Kidney (tissue), 14 donors: ENCODE measurements around the gene DESI1. TPM values are rescaled to one million over a fixed set of nuclear protein-coding genes. Genes with fewer than 3 reads are reported as not detected.
"Not testable (repeated sequence)": the region's sequence is repeated elsewhere in the genome, so short reads cannot be mapped to it uniquely, and the experiment has no call there.

Source experiments
- DNase-seq, 5 donors: peaks; one replicate each; pipeline ENCODE4 v3.0.0-alpha.2; 2013 to 2020
- FAIRE-seq: peaks from 2 replicates; lab custom pipeline; 2012; peaks lifted over from hg19 to GRCh38; lab: Jason Lieb, UNC
- H3K27ac ChIP-seq, 2 donors: one replicate each; pipeline ENCODE4 v1.7.0; 2013; ENCODE audit warnings: low read depth in 2 of 2, low read length in 2 of 2, inconsistent platforms in 1 of 2
- H3K27me3 ChIP-seq: one replicate; pipeline ENCODE4 v1.7.1; 2013; ENCODE audit warnings: low read length, inconsistent platforms; ENCODE audit not compliant: control insufficient read depth, insufficient read depth
- H3K36me3 ChIP-seq, 3 donors: one replicate each; pipeline versions ENCODE4 v1.7.0 to v1.7.1; 2013; ENCODE audit warnings: low read length in 3 of 3, control low read depth in 1 of 3, inconsistent platforms in 1 of 3; ENCODE audit not compliant: insufficient read depth in 3 of 3, control insufficient read depth in 2 of 3
- H3K4me1 ChIP-seq, 3 donors: one replicate each; pipeline versions ENCODE4 v1.7.0 to v1.7.1; 2013; ENCODE audit warnings: low read length in 3 of 3, inconsistent platforms in 1 of 3, low read depth in 1 of 3; ENCODE audit not compliant: control insufficient read depth in 2 of 3, insufficient read depth in 2 of 3
- H3K4me3 ChIP-seq, 3 donors: one replicate each; pipeline versions ENCODE4 v1.7.0 to v1.8.1; 2013; ENCODE audit warnings: low read length in 3 of 3, control low read depth in 1 of 3, inconsistent platforms in 1 of 3
- H3K9ac ChIP-seq, 3 donors: one replicate each; pipeline versions ENCODE4 v1.7.0 to v1.7.1; 2013; ENCODE audit warnings: low read length in 3 of 3, control low read depth in 1 of 3, inconsistent platforms in 1 of 3
- H3K9me3 ChIP-seq, 3 donors: one replicate each; pipeline versions ENCODE4 v1.7.0 to v1.7.1; 2013; ENCODE audit warnings: low read length in 3 of 3, control low read depth in 1 of 3, inconsistent platforms in 1 of 3; ENCODE audit not compliant: control insufficient read depth in 2 of 3, insufficient read depth in 1 of 3
- intact Hi-C: fragments of 100-400 bp; cut with DNase I; formaldehyde crosslinking; loops from one replicate; pipeline ENCODE4 v1.11.1; 2022
- polyA plus RNA-seq: library from polyadenylated mRNA; stranded (reverse); fragments of 350-450 nt; fragmentation: Illumina TruSeq; extraction: RNeasy Lipid Tissue Mini Kit (QIAGEN cat#74804); gene quantifications from one replicate; pipeline ENCODE4 v1.2.3, GENCODE V29; 2014; ENCODE audit warnings: low read depth, low replicate concordance; ENCODE audit not compliant: insufficient read depth
- total RNA-seq: library from RNA; stranded (reverse); fragmentation: NEBNext Ultra II Directional; extraction: Animal tissue kit (Norgen Biotek cat#: 25700); gene quantifications from one replicate; pipeline ENCODE4 v1.2.1, GENCODE V29; 2021
- TF ChIP-seq, protein P1 (sequence below): IDR thresholded peaks from 3 replicates; pipeline ENCODE4 v1.5.1; 2012; ENCODE audit warnings: mild to moderate bottlenecking, moderate library complexity, borderline replicate concordance; ENCODE audit not compliant: insufficient read depth; ENCODE audit errors: extremely low read depth
- donor health status: control.
- donor health status: control.
- donor health status: control.
- donor health status: control.
- donor health status: control.
- donor health status: DM: yes; HTN: yes; CAD: no.
- donor health status: Normal renal cell carcinoma (clear cell type).

DESI1 gene
- total and polyA plus RNA-seq, 2 donors from 2014 or later, result 28.6 to 29.1 TPM

GRCh38 chr22:41574847-41575381, 45.9 kb downstream of the DESI1 start:
- DNase-seq, result peak in 2 of 5 donors; percentile 49 to 92
- H3K27ac ChIP-seq, result peak overlapping the region; percentile 29 to 63
- no peaks in the 10 kb centered on the region for H3K9me3 ChIP-seq
- no peak overlapping the region for H3K9ac ChIP-seq
- peaks cover 0 to 8% (median 0%) of the 10 kb centered on the region in 3 donors for H3K4me1 ChIP-seq
- intact Hi-C loops, result no loop called here
- FAIRE-seq, result no peak
- TF ChIP-seq, protein P1, sequence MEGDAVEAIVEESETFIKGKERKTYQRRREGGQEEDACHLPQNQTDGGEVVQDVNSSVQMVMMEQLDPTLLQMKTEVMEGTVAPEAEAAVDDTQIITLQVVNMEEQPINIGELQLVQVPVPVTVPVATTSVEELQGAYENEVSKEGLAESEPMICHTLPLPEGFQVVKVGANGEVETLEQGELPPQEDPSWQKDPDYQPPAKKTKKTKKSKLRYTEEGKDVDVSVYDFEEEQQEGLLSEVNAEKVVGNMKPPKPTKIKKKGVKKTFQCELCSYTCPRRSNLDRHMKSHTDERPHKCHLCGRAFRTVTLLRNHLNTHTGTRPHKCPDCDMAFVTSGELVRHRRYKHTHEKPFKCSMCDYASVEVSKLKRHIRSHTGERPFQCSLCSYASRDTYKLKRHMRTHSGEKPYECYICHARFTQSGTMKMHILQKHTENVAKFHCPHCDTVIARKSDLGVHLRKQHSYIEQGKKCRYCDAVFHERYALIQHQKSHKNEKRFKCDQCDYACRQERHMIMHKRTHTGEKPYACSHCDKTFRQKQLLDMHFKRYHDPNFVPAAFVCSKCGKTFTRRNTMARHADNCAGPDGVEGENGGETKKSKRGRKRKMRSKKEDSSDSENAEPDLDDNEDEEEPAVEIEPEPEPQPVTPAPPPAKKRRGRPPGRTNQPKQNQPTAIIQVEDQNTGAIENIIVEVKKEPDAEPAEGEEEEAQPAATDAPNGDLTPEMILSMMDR, result no peak
- no peaks in the 10 kb centered on the region for H3K27me3 ChIP-seq
- no peak overlapping the region for H3K4me3 ChIP-seq
- H3K36me3 ChIP-seq, result peaks cover 0 to 15% (median 6%) of the 10 kb centered on the region in 3 donors

DNA sequence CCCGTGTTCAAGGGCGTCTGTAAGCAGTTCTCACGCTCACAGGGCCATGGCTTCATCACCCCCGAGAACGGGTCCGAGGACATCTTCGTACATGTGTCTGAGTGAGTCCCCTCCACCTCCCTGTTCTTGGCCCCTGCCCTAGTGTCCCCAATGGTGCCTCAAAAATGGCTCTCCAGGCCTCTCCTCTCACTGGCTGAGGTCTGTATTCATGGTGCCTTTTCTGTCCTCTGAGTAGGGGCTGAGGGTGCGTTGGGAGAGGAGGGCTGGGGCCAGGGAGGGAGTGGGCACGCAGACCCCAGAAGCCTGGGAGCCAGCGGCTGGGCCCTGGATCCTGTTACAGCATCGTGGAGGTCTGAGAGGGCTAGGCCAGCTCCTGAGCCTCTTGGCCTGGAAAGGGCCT, 47.2 kb downstream of the DESI1 start:
- Histone ChIP-seq H3K9me3 (no peaks in the 10 kb centered on the region), H3K4me3 (no peak overlapping the region), H3K27ac (no peak overlapping the region), H3K36me3 (peaks cover 0 to 5% (median 4%) of the 10 kb centered on the region in 3 donors), H3K9ac (no peak overlapping the region), H3K4me1 (peaks cover 0 to 10% (median 0%) of the 10 kb centered on the region in 3 donors), H3K27me3 (no peaks in the 10 kb centered on the region)
- TF ChIP-seq, protein P1, result no peak
- DNase-seq (no peak), FAIRE-seq (no peak)
- intact Hi-C loops, result no loop called here

DNA sequence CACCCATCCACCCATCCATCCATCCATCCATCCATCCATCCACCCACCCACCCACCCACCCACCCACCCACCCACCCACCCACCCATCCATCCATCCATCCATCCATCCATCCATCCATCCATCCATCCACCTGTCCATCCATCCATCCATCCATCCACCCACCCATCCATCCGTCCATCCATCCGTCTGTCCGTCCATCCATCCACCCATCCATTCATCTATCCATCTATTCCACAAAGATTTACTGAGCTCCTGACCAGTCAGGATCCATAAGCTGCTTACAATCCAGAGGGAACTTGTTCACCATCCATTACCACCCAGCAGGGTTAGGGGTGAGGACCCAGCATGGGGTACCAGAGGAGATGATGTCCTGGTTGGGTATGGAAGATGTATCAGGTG, 48.5 kb downstream of the DESI1 start:
- peaks cover 0 to 12% (median 0%) of the 10 kb centered on the region in 3 donors for H3K4me1 ChIP-seq
- FAIRE-seq, H3K9ac ChIP-seq, H3K4me3 ChIP-seq, H3K27me3 ChIP-seq, H3K27ac ChIP-seq, H3K9me3 ChIP-seq, H3K36me3 ChIP-seq, DNase-seq, intact Hi-C loops: not testable (repeated sequence)

- intact Hi-C loops, result no loop called here
- DNase-seq (no peak), FAIRE-seq (no peak)
- Histone ChIP-seq H3K27ac (no peak overlapping the region), H3K36me3 (peaks cover 0 to 3% (median 2%) of the 10 kb centered on the region in 3 donors), H3K4me1 (peaks cover 0 to 12% (median 0%) of the 10 kb centered on the region in 3 donors), H3K4me3 (no peak overlapping the region), H3K9ac (no peak overlapping the region), H3K9me3 (no peaks in the 10 kb centered on the region), H3K27me3 (no peaks in the 10 kb centered on the region)
- TF ChIP-seq, protein P1, result no peak
These were observed 49.1 kb downstream of the DESI1 start for GRCh38 chr22:41571786-41572185.
